HAP-1 (cell line): Measurements from ENCODE around the gene TTC34.
"Not testable (repeated sequence)": the region's sequence is repeated elsewhere in the genome, so short reads cannot be mapped to it uniquely, and the experiment has no call there.

Experiments used
- DNase-seq, 2 experiments: peaks; one replicate each; pipeline ENCODE4 v3.0.0-alpha.2; 2016 to 2020; ENCODE audit warnings: low spot score in 2 of 2
- H3K27me3 ChIP-seq: fragments of 250-450 bp; sonication (Bioruptor Pico); 2 replicates; pipeline ENCODE4 v1.5.1; 2020; ENCODE audit warnings: low read depth, mild to moderate bottlenecking, moderate library complexity
- H3K36me3 ChIP-seq: fragments of 250-450 bp; sonication (Bioruptor Pico); replicated peaks from 2 replicates; pipeline ENCODE4 v1.5.1; 2020; ENCODE audit warnings: mild to moderate bottlenecking
- H3K4me1 ChIP-seq: fragments of 250-450 bp; sonication (Bioruptor Pico); 2 replicates; pipeline ENCODE4 v1.5.1; 2020; ENCODE audit warnings: mild to moderate bottlenecking
- H3K4me3 ChIP-seq: fragments of 250-450 bp; sonication (Bioruptor Pico); 2 replicates; pipeline ENCODE4 v1.5.1; 2020; ENCODE audit warnings: mild to moderate bottlenecking, moderate library complexity
- H3K9me3 ChIP-seq: fragments of 250-450 bp; sonication (Bioruptor Pico); 2 replicates; pipeline ENCODE4 v1.5.1; 2020; ENCODE audit warnings: mild to moderate bottlenecking, moderate library complexity
- in situ Hi-C: fragments of 300-500 bp; cut with MboI; formaldehyde crosslinking; loops from 3 replicates; pipeline ENCODE4 v1.14.3; 2020; ENCODE audit warnings: low sequenced_read_pairs, inconsistent platforms, mixed read lengths

Gene TTC34

GRCh38 chr1:2633366-2633935, 168.0 kb downstream of the TTC34 start:
- no peak for DNase-seq
- Histone ChIP-seq H3K36me3 (no peaks in the 10 kb centered on the region), H3K27me3 (peaks cover 14% of the 10 kb centered on the region), H3K4me1 (no peaks in the 10 kb centered on the region), H3K9me3 (peaks cover 10% of the 10 kb centered on the region), H3K4me3 (no peak overlapping the region)
- in situ Hi-C loops: no loop called here

- in situ Hi-C loops: no loop called here
- Histone ChIP-seq H3K9me3 (peaks cover 10% of the 10 kb centered on the region), H3K4me1 (no peaks in the 10 kb centered on the region), H3K36me3 (no peaks in the 10 kb centered on the region), H3K27me3 (peaks cover 19% of the 10 kb centered on the region), H3K4me3 (no peak within 1 kb of the TSS)
- DNase-seq: no peak
Measured at GRCh38 chr1:2632561-2633361, 168.7 kb downstream of the TTC34 start, which contains the start of gene MMEL1. TSS of gene MMEL1 (minus strand) at chr1:2633016. CDS start at chr1:2629484, 3,532 bp downstream.

DNA sequence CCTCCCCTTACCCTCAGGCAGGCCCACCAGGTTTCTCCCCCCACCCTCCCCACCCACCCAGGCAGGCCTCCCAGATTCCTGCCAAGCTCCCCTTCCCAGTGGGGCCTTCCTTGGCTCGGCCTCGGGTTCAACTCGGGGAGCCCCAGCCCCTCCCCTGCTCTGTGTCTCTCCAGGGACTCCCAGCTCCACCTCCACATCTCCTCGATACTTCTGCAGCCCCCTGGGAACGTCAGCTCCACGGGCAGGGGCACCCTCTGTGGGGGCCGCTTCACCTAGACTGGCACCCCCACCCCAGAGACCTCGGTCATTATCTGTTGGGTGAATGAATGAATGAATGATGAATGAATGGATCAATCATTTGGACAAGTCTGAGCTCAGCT, 169.5 kb downstream of the TTC34 start:
- Histone ChIP-seq H3K4me3 (no peak overlapping the region), H3K4me1 (no peaks in the 10 kb centered on the region), H3K36me3 (no peaks in the 10 kb centered on the region), H3K27me3 (peaks cover 27% of the 10 kb centered on the region), H3K9me3 (peaks cover 8% of the 10 kb centered on the region)
- in situ Hi-C loops: no loop called here
- DNase-seq: no peak

DNA sequence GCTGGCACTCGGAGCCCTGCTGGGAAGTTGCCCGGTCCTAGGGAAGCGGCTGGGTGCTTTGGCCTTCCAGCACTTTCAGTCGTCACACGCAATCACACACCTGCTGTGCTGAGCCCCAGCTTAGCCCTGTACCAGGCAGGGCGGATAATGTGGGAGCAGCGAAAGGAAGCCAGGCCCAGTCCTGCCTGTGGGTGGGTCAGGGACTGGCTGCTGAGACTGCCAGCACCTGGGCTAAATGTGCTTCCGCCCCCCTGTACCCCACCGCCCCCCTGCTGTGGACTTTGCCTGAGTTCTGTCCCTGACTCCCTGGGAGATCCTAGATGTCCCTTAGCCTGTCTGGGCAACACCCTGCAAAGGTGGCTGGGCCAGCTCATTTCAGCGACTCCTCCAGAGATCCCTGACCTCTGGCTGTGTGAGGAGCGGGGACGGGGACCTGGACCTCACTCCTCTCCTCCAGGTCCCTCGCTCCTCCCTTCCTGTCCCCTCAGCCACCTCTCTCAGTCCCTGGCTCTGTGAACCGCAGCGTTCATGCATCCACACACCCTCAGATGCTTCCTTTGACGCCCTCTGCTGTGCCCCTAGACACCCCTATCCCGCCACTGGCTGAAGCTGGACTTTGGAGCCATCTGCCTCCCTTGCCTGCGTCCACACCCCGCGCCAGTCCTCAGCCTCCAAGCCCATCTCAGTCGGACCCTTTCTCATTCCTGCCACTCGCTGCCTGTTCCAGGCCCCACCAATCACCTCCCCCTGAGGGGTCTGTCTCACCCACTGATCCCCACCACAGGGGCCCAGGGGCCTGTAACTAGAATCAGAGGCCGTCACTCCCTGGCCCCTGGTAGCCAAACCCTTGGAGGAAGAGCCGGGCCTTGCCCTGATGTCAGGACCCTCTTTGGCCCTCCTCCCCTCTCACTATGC, 170.1 kb downstream of the TTC34 start:
- Histone ChIP-seq H3K36me3 (no peaks in the 10 kb centered on the region), H3K9me3 (peaks cover 1% of the 10 kb centered on the region; the same call in 1 of the 2 replicates), H3K27me3 (peaks cover 33% of the 10 kb centered on the region), H3K4me1 (no peaks in the 10 kb centered on the region), H3K4me3 (no peak overlapping the region)
- no peak for DNase-seq
- in situ Hi-C loops: no loop called here

DNA sequence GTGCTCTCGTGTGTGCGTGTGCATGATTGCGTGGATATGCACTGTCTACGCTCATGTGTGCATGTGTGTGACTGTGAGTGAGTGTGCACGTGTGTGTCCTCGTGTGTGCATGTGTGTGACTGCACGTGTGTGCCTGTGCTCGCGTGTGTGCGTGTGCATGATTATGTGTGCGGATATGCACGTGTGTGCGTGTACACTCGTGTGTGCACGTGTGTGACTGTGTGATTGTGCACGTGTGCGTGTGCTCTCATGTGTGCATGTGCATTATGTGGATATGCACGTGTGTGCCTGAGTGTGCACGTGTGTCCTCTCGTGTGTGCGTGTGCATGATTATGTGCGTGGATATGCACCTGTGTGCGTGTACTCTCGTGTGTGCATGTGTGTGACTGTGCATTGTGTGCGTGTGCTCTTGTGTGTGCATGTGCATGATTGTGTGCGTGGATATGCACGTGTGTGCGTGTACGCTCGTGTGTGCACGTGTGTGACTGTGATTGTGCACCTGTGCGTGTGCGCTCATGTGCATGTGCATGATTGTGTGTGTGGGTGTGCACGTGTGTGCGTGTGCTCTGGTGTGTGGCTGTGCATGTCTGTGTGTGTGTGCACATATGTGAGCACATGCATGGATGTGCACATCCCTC, 170.9 kb downstream of the TTC34 start:
- in situ Hi-C loops: no loop called here
- Histone ChIP-seq H3K4me1 (no peaks in the 10 kb centered on the region), H3K4me3 (no peak overlapping the region), H3K9me3 (no peaks in the 10 kb centered on the region), H3K36me3 (no peaks in the 10 kb centered on the region), H3K27me3 (peaks cover 39% of the 10 kb centered on the region)
- DNase-seq: no peak

- Histone ChIP-seq H3K4me3 (no peak overlapping the region), H3K27me3 (peaks cover 40% of the 10 kb centered on the region), H3K36me3 (no peaks in the 10 kb centered on the region), H3K9me3 (no peaks in the 10 kb centered on the region), H3K4me1 (no peaks in the 10 kb centered on the region)
- DNase-seq: no peak
- in situ Hi-C loops: loop anchor here (10.0 kb wide), 1 partner anchor 185 kb away; no protein-coding TSS in a partner anchor
Measured at GRCh38 chr1:2629627-2630497, 171.6 kb downstream of the TTC34 start.

GRCh38 chr1:2628933-2629626, 172.4 kb downstream of the TTC34 start:
- no peak for DNase-seq
- H3K4me3 ChIP-seq: no peak overlapping the region
- in situ Hi-C loops: loop anchor here (10.0 kb wide), 1 partner anchor 184 kb away; no protein-coding TSS in a partner anchor
- no peaks in the 10 kb centered on the region for H3K36me3 ChIP-seq
- H3K9me3 ChIP-seq: no peaks in the 10 kb centered on the region
- no peaks in the 10 kb centered on the region for H3K4me1 ChIP-seq
- peaks cover 46% of the 10 kb centered on the region for H3K27me3 ChIP-seq

DNA sequence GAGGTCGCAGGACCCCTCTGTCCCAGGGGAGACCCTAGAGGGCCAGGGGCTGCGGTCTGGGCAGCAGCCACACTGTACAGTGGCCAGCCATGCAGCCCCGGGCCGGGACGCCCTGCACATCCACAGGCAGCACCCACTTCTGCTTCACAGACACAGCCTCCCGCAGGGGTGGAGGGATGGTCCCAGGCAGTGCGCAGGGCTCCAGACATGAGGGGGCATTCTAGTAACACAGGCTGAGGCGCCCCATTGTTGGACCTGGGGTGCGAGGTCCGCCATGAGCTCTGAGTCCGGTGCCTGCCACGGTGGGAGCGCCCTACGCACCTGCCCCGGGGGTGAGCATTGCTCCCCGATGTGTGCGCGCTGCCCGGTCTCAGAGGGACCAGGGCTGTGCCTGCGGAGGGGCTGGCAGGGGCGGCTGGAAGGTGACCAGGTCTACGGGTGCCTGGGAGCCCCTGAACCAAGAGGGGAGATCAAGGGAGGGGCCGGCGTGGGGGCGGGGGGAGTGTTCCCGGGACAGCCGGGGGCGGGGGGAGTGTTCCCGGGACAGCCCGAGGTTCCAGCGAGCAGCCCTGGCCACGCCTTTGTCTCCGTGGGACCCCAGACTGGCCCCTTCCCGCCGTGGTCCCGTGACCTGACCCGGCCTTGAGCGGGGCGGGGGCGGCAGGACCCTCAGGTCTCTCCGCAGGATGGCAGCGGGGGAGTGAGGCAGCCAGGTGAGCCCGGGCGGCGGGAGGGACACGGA, 173.1 kb downstream of the TTC34 start:
- no peak for DNase-seq
- Histone ChIP-seq H3K36me3 (no peaks in the 10 kb centered on the region), H3K4me3 (no peak overlapping the region), H3K9me3 (no peaks in the 10 kb centered on the region), H3K27me3 (peaks cover 46% of the 10 kb centered on the region), H3K4me1 (no peaks in the 10 kb centered on the region)
- in situ Hi-C loops: loop anchor here (10.0 kb wide), 1 partner anchor 184 kb away; no protein-coding TSS in a partner anchor

GRCh38 chr1:2627746-2628145, 173.7 kb downstream of the TTC34 start:
- DNase-seq: no peak
- H3K36me3 ChIP-seq: no peaks in the 10 kb centered on the region
- H3K9me3 ChIP-seq: no peaks in the 10 kb centered on the region
- peaks cover 46% of the 10 kb centered on the region for H3K27me3 ChIP-seq
- H3K4me3 ChIP-seq: no peak overlapping the region
- H3K4me1 ChIP-seq: no peaks in the 10 kb centered on the region
- in situ Hi-C loops: loop anchor here (10.0 kb wide), 1 partner anchor 183 kb away; no protein-coding TSS in a partner anchor

- H3K4me1 ChIP-seq, H3K4me3 ChIP-seq, H3K9me3 ChIP-seq, H3K36me3 ChIP-seq, DNase-seq: not testable (repeated sequence)
- peaks cover 61% of the 10 kb centered on the region for H3K27me3 ChIP-seq
- in situ Hi-C loops: loop anchor here (10.0 kb wide), 1 partner anchor 181 kb away; no protein-coding TSS in a partner anchor
Measured at GRCh38 chr1:2625748-2626147, 175.7 kb downstream of the TTC34 start.

- H3K27me3 ChIP-seq: peaks cover 62% of the 10 kb centered on the region
- no peak for DNase-seq
- no peak overlapping the region for H3K4me3 ChIP-seq
- no peaks in the 10 kb centered on the region for H3K9me3 ChIP-seq
- no peaks in the 10 kb centered on the region for H3K4me1 ChIP-seq
- H3K36me3 ChIP-seq: no peaks in the 10 kb centered on the region
- in situ Hi-C loops: loop anchor here (10.0 kb wide), 1 partner anchor 181 kb away; no protein-coding TSS in a partner anchor
Measured at GRCh38 chr1:2625311-2625710, 176.2 kb downstream of the TTC34 start.
